DMS53 (cell line): ENCODE measurements around the gene ZBTB9.

Experiments used
- DNase-seq: peaks from one replicate; lab custom pipeline; 2025; lab: John Stamatoyannopoulos, UW

The ZBTB9 gene

GRCh38 chr6:33454009-33454946, at the start of gene ZBTB9:
Gene ZBTB9 (plus strand): TSS chr6:33454576. CDS start chr6:33455101, 525 bp downstream.
- DNase-seq, result peak; percentile 99

GRCh38 chr6:33404884-33405283, 49.5 kb upstream of the ZBTB9 start:
- DNase-seq, result no peak

DNA sequence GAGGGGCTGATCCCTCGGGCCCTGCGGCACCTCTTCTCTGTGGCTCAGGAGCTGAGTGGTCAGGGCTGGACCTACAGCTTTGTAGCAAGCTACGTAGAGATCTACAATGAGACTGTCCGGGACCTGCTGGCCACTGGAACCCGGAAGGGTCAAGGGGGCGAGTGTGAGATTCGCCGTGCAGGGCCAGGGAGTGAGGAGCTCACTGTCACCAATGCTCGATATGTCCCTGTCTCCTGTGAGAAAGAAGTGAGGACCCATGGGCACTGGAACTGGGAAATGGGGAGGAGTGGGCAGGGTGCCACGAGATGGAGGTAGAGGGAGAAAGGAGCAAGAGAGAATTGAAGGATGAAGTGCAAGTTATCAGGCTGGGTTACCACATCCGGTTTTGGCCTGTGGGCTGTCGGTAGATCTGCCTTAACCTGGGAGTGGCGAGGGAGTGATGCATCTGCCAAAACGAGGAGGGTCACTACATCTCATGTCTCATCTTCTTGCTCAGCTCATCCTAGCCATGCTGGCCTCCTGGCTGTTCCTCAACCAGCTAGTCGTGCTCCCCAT, 48.9 kb upstream of the ZBTB9 start:
- DNase-seq, result no peak

- DNase-seq, result no peak
Observed at GRCh38 chr6:33406126-33406525, 48.2 kb upstream of the ZBTB9 start.

DNA sequence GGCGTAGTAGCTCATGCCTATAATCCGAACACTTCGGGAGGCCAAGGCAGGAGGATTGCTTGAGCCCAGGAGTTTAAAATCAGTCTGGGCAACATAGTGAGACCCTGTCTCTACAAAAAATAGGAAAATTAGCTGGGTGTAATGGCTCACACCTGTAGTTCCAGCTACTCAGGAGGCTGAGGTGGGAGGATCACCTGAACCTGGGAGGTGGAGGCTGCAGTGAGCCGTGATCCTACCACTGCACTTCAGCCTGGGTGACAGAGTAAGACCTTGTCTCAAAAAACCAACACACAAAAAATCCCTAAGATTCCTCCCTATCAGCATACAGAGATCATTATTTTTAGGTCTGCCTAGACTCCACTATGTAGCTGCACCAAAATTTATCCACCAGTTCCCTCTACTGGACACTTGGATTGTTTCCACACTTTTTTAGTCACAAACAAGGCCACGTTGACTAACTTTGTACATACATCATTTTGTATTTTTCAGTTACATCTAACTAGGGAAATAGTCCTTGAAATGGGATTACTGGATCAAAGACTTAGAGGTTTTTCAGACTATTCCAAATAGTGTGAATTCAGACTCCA, 47.2 kb upstream of the ZBTB9 start:
- DNase-seq, result peak; percentile 53

GRCh38 chr6:33410050-33410710, 44.2 kb upstream of the ZBTB9 start:
- peak; percentile 99 for DNase-seq

GRCh38 chr6:33410711-33411631, 43.4 kb upstream of the ZBTB9 start, which contains the start of gene PHF1:
Gene PHF1 (plus strand): TSS chr6:33411014. CDS start chr6:33412264, 1,250 bp downstream.
- DNase-seq, result peak; percentile 93

- DNase-seq, result peak; percentile 40
Observed at GRCh38 chr6:33411632-33412005, 42.8 kb upstream of the ZBTB9 start.

DNA sequence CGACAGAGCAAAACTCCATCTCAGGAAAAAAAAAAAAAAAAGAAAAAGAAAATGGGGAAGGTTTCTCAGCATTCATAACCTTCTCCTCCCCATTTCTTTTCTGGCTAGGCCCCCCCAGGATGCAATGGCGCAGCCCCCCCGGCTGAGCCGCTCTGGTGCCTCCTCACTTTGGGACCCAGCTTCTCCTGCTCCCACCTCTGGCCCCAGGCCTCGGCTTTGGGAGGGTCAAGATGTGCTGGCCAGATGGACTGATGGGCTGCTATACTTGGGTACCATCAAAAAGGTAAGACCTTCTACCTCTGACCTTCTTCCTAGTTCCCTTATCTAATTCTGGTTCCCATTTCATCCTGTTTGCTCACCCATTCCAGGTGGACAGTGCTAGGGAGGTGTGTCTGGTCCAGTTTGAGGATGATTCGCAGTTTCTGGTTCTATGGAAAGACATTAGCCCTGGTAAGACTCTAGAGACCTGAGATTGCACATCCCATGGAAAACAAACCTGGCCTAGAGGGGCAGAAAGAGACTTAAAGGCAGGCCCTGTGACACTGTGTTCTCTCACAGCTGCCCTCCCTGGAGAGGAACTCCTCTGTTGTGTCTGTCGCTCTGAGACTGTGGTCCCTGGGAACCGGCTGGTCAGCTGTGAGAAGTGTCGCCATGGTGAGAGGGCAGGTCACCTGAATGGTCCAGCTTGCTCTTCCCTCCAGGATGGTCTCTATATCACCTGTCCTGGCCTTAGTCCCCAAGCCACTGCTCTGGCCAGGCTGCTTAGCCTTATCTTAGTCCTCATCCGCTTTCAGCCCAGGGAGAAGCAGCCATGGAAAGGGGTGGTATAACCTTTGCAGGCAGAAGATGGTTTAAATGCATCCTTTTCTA, 42.0 kb upstream of the ZBTB9 start:
- no peak for DNase-seq

DNA sequence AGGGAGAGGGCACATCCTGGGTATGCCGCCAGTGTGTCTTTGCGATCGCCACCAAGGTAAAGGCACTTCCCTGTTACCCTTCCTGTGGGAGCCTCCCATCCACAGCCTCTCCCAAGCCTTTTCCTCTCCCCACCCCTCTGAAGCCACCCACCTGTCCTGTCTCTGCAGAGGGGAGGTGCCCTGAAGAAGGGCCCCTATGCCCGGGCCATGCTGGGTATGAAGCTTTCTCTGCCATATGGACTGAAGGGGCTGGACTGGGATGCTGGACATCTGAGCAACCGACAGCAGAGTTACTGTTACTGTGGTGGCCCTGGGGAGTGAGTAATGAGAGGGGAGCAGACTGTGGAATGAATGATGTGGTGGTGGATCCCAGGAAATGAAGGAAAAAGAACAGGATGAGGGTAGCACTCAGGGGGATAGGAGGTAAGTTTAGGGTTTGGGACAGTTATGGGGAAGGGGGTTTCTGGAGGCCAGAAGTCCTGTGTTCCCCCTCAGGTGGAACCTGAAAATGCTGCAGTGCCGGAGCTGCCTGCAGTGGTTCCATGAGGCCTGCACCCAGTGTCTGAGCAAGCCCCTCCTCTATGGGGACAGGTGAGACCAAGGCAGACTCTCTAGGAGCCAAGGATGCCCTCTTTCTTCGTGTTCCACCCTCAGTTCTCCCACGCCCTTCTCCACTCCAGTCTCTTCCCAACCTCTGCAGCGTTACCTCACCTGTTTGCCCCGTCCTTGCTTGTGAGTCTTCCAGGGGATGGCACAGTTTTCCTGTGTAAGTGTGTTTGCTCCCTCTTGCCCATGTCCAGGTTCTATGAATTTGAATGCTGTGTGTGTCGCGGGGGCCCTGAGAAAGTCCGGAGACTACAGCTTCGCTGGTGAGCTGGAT, 40.9 kb upstream of the ZBTB9 start:
- DNase-seq, result no peak

DNA sequence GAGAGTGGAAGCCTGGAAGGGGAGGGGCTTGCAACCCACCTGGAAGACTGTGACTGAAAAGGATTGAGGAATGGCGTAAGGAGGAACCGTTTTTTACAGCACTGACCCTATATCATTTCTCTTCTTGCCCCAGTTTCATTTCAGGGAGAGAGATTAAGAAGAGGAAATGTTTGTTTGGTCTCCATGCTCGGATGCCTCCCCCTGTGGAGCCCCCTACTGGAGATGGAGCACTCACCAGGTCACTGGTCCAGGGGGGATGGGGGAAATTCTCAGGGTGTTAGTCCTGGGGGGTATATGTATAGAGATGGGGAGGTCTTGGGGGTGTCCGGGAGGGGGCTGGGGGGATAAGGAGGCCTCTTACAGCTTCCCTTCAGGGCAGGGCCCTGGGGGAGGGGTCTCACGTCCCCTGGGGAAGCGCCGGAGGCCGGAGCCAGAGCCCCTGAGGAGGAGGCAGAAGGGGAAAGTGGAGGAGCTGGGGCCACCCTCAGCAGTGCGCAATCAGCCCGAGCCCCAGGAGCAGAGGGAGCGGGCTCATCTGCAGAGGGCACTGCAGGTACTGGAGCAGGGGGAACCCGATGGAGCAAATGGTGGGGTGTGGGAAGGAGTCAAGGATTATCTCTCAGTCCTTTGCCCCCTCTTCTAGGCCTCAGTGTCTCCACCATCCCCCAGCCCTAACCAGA, 39.6 kb upstream of the ZBTB9 start:
- peak; percentile 43 for DNase-seq

GRCh38 chr6:33415831-33416230, 38.5 kb upstream of the ZBTB9 start:
- no peak for DNase-seq

GRCh38 chr6:33416386-33417127, 37.8 kb upstream of the ZBTB9 start:
- DNase-seq, result no peak

DNA sequence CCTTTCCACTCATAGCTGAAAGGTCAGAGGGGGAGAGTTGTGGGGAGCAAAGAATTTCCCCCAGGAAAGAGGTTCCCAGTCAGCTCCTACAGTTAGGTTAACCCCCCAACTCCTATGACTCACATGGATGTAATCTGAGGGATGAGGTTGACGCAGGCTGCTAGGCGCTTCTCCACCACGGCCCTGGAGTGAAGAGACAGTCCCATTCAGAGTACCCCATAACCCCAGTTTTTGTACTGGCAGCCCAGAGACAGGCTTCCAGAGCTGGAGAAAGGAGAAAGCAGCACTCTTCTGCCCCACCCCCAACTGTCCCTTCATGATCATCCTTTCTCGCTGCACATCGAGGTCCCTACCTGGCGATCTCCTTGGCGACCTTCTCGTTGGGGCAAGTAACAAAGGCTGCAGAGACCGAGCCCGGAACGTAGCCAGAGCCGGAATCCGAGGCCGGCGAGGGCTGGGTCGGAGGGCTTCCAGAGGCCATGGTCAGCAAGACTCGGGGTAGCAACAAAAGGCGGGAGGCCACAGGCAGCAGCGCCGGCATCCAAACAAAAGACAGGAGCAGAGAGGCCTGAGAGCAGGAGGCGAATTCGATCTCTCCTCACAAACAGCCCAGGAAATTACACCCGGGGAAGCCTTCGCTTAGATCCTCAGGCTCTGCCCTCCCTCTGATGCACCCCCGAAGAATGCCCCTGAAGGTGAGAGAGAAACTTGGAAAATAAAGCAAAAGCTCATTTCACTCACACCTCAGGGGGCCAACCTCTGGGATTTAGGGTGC, 37.1 kb upstream of the ZBTB9 start:
- DNase-seq, result peak; percentile 68

DNA sequence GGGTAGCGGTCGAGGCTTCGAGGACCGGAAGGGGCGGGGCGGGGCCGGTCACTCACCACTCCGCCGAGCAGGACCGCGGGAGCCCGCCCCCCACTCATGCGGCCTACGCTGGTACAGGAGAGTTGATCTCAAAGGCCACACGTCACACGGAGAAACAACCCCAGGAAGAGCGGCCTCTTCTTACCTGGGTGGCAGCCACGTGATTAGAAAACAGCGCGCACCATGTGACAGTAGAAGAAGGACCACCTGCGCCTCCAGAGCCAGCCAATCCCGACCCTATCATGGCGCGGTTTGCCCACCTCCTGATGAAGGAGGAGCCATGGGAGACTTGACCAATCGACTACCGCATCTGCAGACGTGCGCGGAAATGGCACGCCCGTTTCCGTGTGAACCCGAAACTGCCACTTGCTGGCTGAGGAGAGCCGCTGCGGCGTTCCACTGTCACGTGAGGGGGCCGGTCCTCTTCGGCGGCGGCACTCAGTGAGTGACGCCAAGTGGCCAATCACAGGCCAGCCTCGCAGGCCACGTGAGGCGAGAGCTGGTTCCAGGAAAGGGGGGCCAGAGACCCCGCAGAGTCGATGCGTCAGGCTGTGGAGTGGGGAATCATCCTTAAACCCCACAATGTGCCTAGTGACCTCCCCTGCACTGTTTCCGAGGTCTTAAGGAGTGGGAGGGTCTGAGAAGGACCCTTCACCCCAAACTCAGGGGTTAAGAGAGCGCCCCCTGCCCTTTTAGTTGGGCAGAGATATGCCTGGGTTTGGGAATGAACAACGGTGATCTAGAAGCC, 36.3 kb upstream of the ZBTB9 start, which contains the start of gene CUTA:
CUTA (minus strand) TSS at position 205 of the 787 bp plus-strand sequence; CDS start at position 98, 107 bp downstream.
- peak; percentile 100 for DNase-seq

DNA sequence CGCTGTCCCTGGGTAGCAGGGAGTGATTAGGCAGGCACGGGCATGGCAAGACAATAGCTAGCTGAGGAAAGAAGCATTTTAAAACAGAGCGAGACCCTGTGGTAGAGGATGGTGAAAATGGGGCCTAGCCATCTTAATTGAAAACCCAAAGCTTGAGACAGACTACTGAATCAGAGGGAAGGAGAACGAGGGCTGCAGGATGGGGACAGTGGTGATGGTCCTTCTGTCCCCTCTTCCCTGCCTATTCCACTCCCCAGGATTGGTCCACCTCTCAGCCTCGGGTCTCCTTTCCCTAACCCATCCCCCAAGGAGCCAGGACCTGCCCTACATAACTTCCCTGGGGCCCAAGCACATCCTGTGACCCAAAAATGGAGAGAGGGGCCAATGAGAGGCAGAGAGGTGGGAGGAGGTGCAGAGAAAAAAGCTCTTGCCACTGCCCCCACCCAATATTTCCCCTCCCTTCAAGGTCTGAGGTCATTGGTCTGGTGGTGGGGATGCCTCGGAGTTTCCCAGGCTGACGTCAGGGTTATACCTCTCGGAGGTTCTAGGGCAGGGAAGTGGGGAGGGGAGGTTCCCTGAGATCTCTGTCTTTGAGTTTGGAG, 35.6 kb upstream of the ZBTB9 start:
- DNase-seq, result peak; percentile 49
